GM19455 (cell line): Measurements from ENCODE around the gene C15orf62.

Experiments
- ATAC-seq: cut with Tn5 transposase; IDR thresholded peaks from one replicate; pipeline ENCODE4 v1.9.1; 2021; ENCODE audit not compliant: unreplicated experiment

The C15orf62 gene

DNA sequence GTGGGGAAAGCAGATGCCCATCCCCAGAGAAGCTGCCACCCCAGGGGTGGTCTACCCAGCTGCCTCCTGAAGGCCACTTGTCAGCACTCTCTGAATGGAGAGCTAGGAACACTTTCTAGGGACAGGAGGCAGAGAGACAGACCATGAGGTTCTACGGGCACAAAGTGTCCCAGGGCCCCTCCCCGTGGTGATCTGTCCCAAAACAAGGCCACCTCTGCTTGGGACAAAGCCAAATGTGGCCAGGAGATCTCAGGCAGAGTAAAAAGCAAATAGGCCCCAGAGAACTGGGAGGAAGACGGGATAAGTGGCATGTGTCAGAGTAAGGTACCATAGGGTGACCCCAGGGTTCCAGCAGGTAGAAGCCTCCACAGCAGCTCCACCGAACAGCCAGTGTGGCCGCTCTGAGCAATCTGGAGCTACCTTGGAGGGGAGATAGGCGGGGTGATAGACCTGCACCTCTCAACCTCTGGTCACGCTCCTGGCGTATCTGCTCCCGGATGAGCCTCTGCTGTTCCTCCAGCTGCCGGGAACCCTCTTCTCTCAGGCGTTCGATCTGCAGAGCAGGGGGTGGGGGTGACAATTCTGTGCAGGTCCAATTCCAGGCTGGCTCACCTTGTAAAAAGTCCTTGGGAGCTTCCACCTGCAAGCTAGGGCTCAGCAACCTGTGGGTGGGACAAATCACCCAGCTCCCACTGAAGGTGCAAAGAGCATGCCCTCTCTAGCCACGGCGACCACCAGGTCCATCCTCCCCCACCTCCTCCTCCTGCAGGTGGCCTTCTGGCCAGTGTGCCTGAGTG is 6.2 kb downstream of the C15orf62 start:
- ATAC-seq: no peak

DNA sequence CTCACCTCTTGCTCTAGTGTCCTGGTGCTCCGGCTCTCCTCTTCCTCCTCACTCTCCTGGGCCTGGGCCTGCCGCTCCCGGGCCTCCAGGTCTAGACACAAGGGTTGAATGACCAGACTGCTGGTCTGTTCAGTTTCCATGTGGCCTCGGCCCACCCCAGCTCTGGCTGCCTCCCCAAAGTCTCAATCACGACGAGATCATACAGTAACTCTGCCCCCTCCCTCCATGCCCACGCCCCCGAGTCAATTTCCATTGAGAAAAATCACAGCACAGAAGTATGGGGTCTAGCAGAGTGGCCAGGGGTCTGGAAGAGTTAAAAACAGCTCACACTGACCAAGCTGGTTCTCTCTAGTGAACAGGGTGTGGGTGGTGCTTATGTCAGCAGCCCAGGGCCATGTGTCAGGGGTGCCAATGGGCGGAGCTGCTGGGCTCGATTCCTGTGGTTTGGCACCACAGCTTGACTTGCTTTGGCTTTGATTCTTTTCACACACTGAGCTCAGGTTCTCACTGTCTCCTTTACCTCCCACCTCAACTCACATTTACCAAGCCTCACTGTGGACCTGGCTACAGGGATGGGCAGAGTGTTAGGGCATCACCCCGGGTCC is 6.9 kb downstream of the C15orf62 start:
- ATAC-seq: no peak

DNA sequence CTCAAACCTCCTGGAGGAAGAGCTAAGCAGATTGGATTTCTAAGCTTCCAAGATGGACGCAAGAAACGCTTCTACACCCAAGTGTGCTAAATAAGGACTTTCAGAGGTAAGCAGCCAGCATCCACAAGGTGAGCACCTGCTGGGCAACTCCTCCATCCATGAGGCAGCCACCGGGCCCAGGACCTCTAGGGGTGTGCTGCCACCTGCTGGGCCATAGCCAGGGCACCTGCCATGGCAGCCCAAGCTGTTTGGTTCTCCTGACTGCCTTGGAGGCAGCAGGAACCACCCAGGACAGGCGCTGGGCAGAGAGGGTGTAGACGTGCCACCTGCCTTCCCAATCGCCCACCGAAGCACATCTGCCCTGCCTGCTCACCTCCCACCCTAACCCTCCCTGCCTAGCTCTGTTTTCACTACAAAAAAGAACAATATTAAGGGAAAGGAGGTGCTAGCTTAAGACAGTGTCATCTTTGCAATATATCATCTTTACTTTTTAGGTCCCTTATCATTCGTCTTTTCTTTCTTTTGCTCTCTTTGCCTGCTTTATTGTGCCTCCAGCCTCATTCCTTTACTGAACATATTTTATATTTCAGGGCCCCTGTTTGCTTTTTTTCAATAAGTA is 12.9 kb downstream of the C15orf62 start:
- no peak for ATAC-seq

- no peak for ATAC-seq
These were observed 15.4 kb downstream of the C15orf62 start for GRCh38 chr15:40785164-40785563.

DNA sequence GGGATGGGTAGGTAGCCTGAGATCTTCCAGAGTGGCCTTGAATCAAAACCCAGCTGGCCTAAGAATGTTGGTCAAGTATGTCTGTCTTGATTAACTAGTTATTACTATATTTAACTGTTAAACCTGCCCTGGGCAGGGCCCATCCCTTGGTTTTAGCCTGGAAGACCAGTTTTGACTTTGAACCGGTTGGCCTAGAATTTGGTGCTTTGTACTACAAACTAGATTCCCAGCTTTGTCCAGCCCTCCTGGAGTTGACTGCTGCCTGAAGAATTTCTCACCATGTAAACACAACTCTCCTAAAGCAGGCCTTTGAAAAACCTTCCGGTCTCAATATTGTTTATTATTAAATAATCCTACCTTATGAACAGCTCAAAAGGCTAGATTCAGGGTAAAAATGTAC is 16.0 kb downstream of the C15orf62 start:
- no peak for ATAC-seq

DNA sequence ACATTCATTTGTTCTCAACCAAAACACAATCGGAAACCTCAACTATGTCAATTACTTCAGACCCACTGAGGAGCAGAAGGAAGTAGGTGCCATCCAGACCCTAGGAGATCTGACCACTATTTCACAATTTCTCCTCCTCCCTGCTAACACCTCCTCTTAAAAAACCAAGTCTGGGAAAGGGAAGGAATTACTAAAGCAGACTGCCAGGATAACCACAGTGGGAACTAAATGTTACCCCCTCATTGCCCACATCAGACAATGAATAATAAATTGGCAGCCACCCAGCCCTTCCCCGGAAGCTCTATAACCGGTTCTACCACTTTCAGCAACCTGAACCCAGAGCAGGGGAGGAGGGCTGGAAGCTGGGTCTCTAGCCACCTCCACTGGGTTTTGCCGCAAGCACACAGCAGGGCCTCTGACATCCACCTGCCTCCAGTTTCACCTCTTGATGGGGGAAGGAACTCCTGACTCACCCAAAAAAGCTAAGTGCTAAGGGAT is 17.6 kb downstream of the C15orf62 start:
- no peak for ATAC-seq

GRCh38 chr15:40787991-40788390 is 18.2 kb downstream of the C15orf62 start:
- no peak for ATAC-seq

DNA sequence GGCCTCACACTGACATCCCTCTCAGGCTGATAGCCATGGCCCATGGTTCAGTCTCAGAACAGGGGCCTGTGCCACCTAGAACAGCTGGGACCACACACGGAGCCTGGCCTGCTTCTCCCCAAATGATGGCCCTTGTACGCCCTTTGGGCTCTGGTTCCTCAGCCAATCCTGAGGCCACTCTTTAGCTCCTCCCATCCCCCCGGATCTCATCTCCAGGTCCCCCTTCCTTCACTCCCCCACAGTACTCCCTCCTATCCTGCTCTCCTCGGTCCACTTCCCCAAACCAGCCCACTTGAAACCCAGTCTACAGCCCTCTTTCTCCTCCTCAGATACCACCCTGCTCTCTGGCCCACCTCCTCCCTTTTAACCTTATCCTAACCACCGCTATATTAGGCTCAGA is 19.3 kb downstream of the C15orf62 start:
- ATAC-seq: no peak

DNA sequence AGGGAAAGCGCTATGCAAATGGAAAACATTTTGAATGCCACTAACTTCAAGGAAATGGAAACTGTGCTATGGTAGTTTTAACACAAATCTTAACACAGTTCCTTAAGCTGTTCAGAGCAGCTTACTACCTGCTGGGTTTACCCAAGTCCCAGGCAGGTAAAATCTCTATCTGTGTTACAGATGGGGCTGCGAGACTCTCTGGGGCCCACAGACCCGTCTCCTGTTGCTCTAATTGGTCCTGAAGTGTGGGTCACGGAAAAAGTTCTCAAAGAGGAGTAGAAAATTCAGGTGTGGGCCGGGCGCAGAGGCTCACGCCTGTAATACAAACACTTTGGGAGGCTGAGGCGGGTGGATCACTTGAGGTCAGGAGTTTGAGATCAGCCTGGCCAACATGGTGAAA is 20.2 kb downstream of the C15orf62 start:
- no peak for ATAC-seq

DNA sequence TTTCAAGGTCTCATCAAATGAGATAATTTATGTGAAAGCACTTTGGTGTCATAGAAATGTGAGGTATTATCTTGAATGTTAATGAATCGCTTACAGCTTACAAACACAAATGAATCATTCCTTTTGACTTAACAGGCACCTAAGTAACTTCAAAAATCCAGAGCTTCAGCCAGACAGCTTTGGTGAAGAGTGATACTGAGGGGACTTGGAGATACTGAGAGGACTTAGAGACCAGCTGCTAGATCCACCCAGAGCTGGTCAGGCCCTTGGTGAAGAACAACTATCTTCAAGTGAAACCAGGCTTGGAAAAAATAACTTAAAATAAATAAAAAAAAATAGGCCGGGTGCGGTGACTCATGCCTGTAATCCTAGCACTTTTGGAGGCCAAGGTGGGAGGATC is 20.9 kb downstream of the C15orf62 start:
- ATAC-seq: no peak

DNA sequence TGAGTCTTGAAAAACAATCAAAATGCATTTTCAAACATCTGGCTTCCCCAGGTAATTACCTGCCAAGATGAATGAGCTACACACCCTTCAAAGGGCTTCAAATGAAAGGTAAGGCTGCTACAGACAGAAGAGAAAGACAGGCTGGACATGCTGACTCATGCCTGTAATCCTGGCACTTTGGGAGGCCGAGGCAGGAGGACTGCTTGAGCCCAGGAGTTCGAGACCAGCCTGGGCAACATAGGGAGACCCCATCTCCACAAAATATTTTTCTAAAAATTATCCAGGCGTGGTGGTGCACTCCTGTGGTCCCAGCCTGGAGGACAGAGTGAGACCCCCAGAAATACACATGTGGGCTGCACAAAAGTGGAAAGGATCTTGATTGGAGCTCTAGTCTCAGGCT is 22.6 kb downstream of the C15orf62 start:
- ATAC-seq: no peak

DNA sequence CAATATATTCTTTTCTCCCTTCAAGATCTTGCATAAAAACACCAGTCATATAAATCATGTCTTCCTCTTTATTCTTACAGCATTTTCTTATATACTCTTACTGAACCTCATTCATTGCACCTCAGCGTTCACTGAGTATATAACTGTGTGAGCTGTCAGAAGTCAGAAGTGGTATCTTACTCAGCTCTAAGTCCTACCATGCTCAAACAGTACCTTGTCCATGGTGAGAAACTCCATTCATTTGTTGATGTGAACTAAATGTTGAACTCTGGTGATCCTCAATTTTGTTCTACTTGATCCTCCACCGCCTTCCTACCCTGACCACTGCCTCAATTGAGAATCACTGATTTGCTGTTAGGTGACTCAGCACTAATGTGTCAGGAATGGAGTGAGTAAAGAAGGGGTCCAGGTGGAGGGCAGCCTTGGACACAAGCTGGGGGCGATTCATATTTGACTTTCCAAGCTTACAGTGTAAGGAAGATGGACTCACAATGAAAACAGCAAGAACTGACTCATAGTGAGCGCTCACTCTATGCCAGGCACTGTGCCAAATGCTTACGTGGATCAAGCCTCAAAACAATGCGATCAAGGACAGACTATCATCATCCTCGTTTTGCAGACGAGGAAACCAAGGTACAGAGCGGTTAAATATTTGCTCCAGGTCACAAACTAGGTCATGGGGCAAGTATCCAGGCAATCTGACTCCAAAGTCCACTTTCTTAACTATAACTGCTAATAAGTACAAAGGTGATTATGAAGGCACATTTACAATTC is 23.6 kb downstream of the C15orf62 start:
- no peak for ATAC-seq

DNA sequence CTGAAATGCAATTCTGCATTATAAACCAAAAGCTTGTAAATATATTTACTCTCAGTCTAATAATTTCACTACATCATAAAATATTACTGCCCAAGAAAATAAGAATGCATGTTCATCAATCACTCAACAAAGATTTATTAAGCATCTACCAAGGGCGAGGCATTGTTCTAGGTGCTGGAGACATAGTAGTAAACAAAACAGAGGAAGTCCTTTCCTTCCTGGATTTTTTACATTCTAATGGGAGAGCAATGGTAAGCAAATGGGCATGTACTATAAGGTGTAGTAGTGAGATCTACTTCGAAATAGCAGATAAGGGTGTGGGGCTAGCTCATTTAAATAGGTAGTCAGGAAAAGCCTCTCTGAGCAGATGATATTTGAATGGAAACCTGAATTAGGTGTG is 26.3 kb downstream of the C15orf62 start:
- no peak for ATAC-seq

DNA sequence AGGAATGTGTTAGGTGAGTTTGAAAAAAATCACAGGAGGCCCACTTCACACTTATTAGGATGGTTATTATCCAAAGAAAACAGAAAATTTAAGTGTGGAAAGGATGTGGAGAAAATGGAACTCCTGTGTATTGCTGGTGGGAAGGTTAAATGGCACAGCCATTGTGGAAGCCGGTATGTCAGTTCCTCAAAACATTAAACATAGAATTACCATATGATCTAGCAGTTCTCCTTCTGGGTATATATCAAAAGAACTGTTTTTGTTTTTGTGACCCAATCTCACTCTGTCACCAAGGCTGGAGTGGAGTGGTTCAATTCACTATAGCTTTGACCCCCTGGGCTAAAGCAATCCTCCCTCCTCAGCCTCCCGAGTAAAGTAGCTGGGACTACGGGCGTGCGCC is 26.7 kb downstream of the C15orf62 start:
- no peak for ATAC-seq

DNA sequence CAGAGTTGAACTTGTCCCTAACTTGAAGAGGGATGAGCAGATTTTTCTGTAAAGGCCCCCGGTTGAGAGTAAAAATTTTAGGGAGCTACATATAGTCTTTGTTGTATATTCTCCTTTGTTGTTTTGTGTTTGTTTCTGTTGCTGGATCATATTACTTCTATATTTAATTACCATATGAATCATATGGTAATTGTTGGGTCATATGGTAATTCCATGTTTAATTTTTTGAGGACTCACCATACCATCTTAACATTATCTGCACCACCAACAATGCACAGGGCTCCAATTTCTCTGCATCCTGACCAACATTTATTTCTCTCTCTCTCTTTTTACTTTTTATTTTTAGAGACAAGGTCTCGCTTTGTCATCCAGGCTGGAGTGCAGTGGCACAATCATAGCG is 29.7 kb downstream of the C15orf62 start:
- ATAC-seq: no peak

- ATAC-seq: no peak
These were observed 33.3 kb downstream of the C15orf62 start for GRCh38 chr15:40803076-40803475.

- no peak for ATAC-seq
These were observed 33.9 kb downstream of the C15orf62 start for GRCh38 chr15:40803688-40804087.

DNA sequence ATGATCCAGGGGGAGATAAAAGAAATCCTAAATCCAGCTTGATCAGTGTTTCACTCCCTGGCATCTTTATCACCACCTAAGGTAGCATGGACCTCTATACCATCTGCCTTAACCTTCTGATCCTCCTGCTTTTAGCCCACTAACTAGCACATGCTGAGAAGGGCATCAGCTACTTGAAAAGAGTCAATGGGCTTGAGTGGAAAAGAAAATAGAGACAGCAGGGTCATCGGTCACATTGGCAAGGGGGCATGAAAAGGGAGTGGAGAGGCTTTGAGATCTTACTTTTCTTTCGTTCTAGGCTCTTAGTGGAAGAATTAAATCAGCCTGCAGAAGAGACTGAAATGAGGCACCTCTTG is 36.9 kb downstream of the C15orf62 start:
- ATAC-seq: no peak

GRCh38 chr15:40807028-40807887 is 37.5 kb downstream of the C15orf62 start, which contains the start of the genes DNAJC17 and ZFYVE19:
TSS of gene DNAJC17 (minus strand) at chr15:40807473. CDS start at chr15:40807446, 27 bp downstream.
TSS of gene ZFYVE19 (plus strand) at chr15:40807089. CDS start at chr15:40807590, 501 bp downstream.
- ATAC-seq: peak; percentile 95

DNA sequence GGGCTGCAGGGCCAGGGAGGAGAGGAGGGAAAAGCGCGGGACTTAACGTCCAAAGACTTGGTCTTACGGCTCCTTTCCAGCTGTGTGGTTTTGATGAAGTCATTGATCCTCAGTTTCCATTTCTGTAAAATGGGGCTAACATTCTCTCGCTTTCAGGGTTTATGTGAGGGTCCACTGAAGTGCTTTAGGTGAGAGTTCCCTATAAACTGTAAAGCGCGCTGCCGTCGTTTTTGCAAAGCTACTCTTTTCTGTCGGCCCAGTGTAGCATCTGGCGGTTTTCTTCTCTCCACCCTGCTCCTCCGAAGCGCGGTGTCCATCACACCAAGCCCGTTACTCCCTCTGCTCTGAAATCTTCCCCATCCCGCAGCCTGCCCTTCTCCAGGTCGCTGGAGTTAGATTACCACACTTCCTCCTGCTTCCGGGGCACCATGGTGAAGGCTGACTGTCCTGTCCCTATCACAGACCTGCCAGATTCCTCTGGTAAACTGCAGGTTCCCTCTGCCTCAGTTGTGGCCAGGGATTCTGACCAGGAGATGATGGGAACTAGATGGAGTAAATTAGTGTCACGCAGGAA is 38.2 kb downstream of the C15orf62 start:
- no peak for ATAC-seq
